Mesenteric fat pad (tissue), 1 donor: Measurements from ENCODE around the gene MAPKAP1. TPM values are rescaled to one million over a fixed set of nuclear protein-coding genes. Genes with fewer than 3 reads are reported as not detected.

Source experiments
- DNase-seq: peaks from one replicate; pipeline ENCODE4 v3.0.0-alpha.2; 2020; ENCODE audit warnings: low spot score
- total RNA-seq: library from RNA; stranded (reverse); fragmentation: NEBNext Ultra II Directional; extraction: Animal tissue kit (Norgen Biotek cat#: 25700); gene quantifications from one replicate; pipeline ENCODE4 v1.2.1, GENCODE V29; 2021
- donor health status: DM: yes; HTN: yes; CAD: no.

MAPKAP1 gene
- total RNA-seq, 1 donor from 2014 or later, result 98.6 TPM

DNA sequence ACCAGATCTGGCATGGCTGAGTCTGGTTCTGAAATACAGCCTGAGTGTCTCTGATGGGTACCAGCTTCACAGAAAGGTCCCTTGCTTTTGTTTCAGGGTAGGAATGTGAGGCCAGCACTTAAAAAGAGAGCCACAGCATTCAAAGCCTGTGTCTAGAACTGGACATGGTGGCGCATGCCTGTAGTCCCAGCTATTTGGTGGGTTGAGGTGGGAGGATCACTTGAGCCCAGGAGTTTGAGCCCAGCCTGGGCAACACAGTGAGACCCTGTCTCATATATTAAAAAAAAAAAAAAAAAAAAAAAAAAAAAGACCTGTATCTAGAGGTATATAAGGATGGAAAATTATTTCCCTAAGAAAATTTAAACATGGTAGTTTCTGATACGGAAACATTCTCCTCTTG is 243.1 kb downstream of the MAPKAP1 start:
- DNase-seq, result no peak

DNA sequence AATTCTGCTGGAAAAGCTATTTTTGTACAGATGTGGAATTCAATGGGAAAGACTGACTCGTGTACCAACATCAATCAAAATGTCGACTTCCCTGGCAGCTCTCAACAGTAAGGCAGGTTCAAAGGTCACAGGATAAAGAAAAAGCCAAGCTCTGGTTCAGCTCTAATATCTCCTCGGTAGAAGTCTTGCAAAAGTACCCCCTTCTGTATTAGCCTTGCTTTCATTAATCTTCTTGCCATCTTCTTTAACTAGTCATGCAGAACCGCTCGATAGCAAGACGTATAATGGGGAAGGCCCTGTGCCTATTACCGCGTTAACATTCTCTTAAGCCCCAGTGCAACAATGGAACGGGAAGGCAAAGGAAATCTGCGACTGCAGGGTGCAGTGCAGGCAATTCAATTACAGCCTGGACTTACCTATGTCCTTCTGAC is 244.1 kb downstream of the MAPKAP1 start:
- DNase-seq, result no peak

DNA sequence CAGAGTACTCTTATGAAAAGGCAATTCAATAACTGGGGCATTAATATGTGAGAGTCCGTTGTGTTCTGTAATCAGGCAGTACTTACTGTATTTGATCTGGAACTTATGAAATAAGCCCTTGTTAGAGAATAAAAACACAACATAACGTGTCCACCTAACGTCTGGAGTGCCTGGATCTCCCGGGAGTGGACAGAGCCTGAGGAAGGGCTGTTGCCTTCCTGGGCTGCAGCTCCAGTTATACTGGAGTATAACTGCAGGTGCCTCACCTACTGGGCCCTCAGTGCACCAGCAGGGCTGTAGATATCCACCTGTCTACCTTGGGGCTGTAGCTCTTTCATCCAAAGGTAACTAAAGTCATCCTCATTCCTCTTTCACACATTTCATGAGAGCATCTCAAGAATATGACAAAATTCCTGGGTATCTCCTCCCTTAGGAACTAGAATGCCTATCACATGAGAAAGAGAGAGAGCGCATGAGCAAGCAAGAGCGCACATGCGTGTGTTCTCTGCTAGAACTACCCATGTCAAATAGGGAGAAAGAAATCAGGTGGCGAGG is 245.3 kb downstream of the MAPKAP1 start:
- no peak for DNase-seq

DNA sequence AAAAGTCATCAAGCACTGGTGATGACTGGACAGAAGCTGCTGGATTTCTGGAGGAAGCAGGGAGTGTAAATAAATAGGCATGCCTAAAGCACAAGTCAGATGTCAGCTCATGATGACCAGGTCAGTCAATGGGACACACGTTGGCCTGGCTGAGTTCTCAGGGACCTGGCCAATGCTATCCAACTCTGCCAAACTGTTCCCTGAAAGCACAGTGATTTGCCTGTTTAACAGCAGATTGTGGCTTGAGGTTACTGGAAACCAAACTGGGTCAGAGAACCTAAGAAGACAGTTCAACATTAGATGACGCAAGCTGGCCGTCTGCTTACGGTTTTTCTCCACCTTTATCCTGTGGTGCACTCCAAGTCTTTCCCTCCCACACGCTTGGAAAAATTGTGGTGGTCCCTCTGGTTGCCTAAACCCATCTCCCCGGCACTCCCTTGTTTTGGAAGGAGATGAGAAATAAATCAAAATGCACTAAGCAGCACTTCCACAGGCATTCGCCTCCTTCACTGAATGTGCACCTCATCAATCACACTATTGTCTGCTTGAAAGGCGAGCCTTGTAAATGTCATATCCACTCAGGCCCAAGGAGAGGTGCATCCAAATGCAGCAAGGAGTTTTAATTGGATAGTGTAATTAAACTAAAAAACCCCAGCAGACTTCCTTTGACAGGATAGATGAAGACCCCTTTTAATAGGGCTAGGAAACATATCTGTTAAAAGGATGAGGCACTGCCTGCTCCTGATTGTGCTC is 245.9 kb downstream of the MAPKAP1 start:
- no peak for DNase-seq

DNA sequence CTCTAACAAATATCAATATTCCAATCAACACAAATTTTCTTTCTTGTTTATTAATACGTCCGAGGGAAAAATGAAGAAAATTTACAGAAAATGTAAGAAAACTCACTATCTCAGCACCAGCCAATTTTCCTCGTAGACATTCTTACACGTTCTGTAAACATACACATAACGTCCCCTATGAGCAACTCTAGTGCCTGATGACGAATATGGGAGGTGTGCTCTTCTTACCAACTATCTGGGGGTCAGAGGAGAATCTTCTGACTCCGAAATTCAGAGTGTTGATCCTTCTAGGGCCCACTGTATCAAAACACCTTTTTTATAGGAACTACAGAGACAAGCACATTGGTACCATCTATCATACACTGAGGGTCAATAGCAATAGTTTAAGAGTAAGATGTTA is 246.7 kb downstream of the MAPKAP1 start:
- no peak for DNase-seq

DNA sequence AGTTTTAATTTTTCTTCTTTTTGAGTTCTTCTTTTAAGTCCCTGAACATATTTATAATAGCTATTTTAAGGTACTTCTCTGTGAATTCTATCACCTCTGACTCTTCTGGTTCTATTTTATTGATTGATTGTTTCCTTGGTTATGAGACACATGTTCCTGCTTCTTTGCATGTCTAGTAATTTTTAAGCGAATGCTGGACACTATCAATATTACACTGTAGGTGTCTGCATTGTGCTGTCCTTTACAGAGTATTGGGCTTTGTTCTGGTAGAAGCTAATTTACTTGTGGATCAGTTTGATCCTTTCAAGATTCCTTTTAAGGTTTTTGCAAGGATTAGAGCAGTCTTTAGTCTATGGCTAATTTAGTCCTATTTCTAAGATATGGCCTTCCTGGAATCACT is 249.7 kb downstream of the MAPKAP1 start:
- no peak for DNase-seq

DNA sequence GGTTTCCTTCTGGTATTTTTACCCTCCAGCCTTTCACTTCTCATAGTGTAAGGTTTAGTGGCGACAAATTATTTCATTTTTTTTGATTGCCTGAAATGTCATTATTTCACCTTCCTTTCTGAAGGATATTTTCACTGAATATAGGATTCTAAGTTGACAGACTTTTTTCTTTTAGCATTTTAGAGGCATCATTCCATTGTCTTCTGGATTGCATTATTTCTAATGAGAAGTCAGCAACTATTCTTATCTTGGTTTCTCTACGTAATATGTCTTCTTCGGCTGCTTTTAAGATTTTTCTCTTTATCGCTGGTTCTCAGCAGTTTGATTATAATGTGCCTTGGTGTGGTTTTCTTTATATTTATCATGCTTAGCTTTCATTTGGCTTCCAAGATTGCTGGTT is 251.1 kb downstream of the MAPKAP1 start:
- no peak for DNase-seq

DNA sequence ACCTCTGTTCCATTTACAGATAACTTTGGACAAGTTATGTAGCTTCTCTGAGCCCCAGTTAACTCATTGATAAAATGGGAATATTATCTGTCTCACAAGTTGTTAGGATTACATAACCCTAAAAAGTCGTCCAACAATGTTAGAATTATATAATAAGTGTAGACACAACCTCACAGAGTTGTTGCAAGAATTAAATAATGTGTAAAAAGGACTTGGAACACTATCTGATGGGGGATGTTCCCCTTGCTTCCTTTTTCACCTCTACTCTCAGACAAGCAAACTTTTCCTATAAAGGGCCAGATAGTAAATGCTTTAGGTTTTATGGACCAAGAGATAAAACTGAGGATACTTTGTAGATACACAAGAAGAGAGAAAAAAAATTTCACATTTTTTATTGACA is 251.9 kb downstream of the MAPKAP1 start:
- DNase-seq, result no peak

DNA sequence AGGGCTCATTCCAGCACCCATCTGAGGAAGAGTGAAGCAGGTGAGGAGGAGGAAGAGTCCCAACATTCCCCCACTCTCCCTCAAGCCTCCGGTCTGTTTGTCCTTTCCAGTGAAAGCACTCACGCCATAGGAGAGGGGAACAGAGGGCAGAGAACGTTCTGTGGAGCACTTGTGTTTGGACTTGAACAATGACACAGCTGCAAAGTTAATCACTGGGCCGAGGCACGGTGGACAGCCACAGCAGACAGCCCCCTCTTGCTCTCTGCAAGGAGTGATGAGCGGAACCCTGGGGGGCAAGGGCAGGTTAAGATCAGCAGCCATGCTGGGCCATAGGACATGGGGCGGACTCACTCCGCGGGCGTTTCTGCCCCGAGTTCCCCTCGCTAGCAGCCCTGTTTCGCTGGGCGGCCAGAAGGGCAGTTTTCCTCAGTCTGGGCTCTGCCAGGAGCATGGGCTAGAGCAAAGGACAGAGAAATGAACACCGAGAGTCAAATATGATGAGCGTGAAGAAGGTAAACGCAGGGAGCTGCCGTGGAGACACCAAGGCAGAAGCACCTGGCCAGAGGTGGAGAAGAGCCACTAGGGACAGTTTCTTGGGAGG is 259.7 kb downstream of the MAPKAP1 start:
- DNase-seq, result no peak

DNA sequence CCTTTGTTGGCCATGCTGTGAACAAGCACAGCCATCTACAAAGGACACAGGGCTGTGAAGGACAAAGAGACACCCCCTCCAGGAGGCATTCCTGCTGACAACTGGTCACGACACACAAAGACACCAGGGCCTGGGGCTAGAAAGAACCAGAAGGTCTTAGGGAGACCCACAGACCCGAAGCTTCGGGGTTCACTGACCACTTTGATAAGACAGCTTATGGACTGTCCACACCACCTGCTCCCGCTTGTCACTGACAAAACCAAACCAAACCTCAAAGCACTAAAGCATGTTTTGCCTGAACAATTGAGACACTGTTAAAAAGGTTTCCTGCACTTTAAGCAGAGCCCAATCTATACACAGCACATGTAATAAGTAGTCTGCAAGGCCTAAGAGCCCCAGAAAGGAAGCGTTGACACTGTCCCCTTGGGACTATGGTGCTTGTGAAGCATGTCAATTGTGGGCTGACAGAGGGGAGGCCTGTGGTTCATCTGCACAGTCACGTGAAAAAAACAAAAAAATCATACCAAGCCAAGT is 260.4 kb downstream of the MAPKAP1 start:
- DNase-seq, result no peak

DNA sequence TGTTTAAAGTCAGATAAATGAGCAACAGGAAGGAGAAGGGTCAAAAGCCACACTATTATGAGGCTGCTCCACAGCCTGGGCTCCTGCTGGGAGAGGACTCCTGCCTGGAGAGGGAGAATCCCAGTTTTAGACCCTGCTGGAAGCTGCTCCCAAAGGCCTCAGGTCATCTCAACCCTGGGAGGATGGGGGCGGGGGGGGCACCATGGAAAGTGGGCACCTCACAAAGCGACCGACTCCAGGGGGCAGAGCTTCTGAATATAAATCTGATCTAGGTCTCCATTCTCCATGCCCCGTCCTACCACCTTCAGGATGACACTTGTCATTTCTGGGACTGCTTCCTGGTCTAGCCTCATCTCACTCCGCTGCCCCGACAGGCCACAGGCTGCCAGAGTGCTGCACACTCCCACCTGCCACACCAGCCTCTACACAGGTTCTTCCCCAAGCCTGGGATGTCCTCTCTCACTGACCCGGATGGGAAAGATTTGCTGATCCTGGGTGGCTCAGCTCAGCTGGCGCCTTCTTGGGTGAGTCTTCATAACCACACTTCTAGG is 262.0 kb downstream of the MAPKAP1 start:
- DNase-seq, result no peak

DNA sequence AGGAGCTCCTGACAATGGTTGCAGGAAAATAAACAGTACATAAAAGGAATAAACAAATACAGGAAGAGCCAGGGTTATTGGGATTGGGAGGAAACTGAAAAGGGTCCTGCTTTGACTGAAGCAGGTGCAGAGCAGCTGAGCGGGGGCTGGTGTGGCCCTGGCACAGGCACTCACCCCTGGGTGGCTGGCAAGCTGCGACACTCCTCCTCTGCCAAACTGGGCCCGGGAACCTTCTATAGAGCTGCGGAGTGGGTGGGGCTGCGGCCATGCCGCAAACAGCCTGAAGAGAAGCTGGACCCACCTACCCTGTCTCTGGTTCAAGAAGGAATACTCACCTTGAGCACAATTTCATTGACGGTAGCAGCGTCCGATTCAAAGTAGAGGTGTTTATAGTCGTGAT is 262.8 kb downstream of the MAPKAP1 start:
- no peak for DNase-seq

DNA sequence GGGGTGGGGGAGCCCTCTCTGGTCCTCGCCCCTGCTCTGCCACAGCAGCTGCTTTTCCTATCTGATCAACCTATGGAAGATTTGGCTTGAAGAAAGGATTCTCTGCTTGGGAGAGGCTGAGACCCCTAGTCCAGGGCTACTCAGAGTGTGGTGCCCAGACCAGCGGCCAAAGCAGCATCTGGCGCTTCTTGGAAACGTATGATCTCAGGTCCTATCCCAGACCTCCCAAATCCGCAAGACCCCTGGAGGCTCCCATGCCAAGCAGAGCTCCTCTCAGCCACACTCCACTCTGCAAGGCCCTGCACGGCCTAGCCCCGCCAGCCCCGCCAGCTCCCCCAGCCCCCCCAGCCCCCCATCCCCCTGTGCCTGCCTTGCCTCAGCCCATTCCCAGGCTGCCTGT is 263.6 kb downstream of the MAPKAP1 start:
- DNase-seq, result no peak

DNA sequence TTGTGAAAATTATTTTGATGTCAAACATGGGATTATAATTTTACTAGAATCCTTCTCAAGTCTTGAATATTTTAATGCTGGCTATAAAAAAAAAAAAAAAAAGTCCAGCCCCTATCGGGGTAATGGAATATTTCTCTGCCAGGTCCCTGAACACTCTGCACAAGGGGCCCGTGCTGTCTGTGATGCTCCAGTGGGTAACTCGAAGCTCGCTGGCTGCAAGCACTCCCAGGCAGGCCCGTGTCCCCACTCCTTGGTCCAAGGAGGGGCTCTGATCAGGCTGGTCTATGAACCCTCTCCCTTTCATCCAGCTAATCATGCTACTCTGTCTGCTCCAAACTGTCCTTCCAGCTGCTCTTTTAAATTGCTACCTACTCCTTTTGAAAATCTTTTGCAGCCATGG is 264.6 kb downstream of the MAPKAP1 start:
- no peak for DNase-seq

DNA sequence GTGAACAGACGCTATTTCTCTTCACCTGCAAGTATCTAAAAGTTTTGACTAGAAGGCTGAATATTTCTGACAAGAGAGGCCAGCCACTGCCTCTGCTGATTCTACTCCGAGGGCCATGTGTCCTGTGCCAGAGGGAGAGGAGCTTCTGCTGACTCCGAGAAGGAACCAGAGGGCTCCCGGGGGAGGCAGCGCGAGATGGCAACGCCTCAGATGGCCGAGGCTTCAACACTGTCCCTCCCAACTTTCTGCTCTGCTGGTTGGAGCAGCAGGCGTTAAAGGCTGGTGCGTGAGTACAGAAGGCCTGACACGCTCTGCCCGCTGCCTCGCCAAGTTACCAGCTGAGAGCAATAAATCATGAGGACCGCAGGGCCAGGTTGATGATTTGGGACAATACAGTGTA is 266.6 kb downstream of the MAPKAP1 start:
- peak; percentile 77 for DNase-seq

DNA sequence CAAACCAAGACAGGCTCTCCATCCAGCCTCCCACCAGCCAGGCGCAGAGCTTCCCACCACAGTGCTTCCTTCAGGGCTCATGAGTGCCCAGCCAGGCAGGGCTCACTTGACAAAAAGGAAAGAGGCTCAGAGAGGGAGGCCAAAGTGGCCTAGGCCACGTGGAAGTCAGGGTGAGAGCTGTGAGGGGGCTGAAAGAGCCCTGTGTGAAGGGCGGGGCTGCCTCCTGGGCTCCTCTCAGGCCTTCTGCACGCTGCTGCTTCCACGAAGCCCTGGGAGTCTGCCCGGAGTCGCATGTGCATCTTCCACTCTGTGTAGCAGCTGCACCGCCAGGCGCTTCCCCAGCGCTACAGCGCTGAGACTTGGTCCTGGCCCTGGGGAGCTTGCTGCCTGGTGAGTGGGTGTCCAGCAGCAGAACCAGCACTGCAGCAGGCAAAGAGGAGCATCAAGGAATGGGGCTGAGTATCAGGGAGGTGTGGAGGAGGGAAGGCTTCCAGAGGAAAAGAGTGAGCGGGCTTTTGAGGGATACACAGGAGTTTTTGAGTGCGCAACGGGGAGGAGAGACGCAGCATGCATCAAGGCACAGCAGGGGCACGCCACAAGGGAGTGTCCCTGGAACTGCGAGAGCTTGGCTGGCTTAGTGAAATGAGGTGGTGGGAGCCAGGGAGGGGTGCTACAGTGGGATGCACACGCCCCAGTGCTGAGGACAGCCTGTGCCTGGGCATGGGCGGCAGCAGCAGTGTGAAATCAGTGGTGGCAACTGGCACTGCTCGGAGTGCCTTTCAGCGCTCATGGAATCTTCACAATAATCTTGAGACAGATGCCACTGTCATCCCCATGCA is 267.4 kb downstream of the MAPKAP1 start:
- peak; percentile 71 for DNase-seq

DNA sequence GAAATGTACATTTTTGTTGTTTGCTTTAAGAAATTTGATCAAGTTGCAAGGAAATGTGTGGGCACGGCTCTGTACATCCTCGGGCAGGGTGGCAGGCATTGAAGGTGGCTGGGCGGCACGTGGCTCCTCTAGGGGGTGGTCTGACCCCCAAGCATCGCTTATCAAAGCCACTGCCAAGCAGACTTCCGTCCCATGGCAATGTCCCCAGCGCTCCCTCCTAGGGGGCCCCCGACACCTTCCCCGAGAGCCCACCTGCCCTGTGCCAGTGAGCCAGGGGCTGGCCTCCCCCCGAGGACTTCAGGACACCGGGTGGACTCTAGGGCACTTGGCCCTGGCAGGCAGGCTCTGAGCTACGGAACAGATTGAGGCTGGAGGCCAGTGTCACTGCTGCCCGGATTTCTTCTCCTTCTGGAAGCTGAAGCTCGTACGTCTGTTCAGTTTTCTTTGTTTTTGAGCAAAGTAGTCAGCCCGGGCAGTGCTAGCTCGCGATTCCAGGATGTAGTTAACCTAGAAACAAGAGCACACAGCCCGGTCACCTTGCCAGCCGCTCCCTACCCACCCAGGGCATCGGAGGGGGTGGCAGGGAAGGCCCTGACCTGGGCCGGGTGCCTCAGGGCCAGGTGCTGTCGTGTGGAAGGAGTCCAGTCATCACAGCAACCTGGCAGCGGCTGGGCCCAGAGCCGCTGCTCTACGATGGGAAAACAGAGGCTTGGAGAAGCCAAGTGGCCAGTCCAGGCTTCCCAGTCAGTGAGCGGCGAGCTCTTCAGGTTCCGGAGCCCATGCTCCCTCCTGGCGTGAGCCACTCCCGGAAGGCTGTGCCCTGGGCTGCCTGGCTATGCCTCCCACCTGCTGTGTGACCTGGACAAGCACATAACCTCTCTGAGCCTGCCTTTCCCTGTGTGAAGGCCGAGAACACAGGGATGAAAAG is 268.2 kb downstream of the MAPKAP1 start:
- DNase-seq, result peak; percentile 81

DNA sequence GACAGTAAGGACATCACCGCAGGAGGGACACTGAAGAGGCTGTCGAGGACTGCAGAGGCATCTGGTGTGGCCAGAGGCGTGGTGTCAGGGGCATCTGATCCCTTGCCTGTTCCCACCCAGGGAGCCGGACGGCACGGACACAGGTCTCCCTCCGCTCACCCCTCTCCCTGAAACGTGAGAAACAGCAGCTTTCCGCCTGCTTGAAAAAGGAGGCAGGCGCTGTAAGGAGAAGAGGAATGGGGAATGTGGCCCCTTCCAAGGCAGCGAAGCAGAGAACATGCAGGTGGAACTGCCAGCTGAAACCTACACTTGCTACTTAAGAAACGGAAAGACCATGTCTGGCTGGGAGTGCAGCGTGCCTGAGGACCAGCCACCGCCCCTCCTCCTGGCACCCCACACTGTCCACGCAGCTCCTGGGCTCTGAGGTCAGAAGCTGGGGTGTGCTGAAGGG is 269.2 kb downstream of the MAPKAP1 start:
- peak; percentile 83 for DNase-seq

DNA sequence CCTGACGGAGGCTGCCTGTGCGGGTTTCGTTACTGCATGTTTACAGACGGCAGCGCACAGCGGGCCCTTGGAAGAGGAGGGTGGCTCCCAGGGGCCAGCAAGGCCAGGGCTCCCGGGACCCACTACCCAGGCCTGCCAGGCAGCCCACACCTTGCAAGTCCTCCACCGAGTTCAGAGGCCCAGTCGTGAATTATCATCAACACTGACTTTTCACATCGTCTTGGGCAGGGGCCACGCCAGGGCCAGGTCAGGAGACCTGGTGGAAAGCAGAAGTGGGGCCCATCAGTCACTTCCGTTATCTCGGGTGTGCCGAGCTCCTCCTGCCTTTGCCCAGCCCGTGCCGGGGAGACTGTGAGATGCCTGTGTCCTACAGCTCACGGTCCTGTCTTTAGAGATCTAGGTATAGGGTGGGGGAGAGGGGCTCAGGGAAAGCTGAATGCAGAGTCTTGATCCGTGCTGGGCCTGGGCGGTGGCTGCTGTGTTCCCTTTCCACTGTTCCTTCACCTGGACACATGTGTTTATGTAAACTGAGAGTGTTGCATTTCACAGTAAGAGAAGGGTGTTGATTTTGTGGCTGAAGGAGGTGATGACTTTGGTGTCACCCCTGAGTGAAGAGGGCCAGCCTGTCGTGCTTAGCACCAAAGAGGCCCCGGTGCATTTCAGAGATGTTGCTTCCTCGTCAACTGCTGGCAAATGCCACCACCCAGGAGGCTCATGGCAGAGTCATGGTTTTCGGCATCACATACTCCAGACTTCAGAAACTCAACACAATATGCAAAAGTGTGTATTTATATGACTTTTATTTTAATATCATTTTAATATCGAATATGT is 270.2 kb downstream of the MAPKAP1 start:
- peak; percentile 87 for DNase-seq
